GM11168 (cell line): ENCODE data around the gene ANKRD33.

ENCODE experiments used
- in situ Hi-C: fragments of 300-500 bp; cut with MboI; formaldehyde crosslinking; loops from one replicate; pipeline ENCODE4 v1.12.0; 2022; ENCODE audit warnings: low sequenced_read_pairs; ENCODE audit not compliant: unreplicated experiment

Gene ANKRD33

DNA sequence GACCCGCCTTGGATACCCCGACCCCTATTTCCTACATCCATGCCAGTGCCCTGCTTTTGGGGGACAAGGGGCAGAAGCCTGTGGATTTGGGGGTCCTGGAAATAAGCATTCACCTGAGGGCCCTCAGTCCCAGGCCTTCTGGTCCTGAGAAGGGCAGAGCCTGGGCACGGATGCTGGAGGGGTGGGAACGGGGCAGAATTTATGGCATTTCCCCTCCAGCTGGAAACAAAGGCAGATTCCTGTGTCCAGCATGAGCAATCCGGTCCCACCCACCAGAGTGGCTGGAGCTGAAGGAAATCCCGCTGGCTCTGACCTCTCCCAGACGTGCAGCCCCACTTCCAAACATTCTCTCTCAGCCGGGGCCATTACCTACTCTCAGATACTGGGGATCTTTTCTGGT is 9.3 kb downstream of the ANKRD33 start:
- in situ Hi-C loops, result no loop called here

GRCh38 chr12:51898506-51898905 is 10.6 kb downstream of the ANKRD33 start:
- in situ Hi-C loops, result no loop called here

DNA sequence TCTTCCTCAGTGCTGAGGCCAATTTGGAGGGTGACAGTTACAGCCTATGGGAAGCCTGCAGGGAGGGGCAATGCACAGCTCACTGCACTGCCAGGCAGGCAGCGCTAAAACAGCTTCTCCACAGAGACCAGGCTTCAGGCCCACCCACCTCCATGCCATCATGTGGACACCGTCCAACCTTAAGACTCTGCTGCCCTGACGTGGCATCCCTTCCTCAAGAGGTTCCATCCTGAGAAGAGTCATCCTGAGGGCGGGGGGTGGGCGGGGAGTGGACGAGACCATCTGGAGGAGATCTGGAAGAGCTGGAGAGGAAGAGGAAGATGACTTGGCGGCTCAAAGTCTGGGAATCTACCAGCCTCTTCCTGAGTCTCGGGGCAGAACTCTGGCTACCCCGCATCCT is 11.0 kb downstream of the ANKRD33 start:
- in situ Hi-C loops, result no loop called here

DNA sequence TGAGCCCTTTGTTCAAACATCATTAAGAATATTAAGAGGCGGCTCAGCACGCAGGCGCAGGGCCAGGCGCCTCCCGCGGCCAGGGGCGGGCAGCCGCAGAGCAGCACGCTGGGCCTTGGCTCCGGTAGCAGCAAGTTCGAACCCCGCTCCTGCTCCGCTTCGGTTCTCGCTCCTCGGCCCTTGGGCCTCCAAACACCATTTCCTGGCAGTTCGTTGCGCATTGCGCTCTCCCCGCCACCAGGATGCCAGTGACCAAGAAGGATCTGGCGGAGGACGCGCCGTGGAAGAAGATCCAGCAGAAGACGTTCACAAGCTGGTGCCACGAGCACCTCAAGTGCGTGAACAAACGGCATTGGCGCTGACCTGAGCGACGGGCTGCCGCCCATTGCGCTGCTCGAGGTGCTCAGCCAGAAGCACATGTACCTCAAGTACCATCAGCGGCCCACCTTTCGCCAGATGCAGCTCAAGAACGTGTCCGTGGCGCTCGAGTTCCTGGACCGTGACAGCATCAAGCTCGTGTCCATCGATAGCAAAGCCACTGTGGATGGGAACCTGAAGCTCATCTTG is 12.5 kb downstream of the ANKRD33 start:
- in situ Hi-C loops, result no loop called here

- in situ Hi-C loops, result no loop called here
Measured at GRCh38 chr12:51901121-51901817, 13.4 kb downstream of the ANKRD33 start.

DNA sequence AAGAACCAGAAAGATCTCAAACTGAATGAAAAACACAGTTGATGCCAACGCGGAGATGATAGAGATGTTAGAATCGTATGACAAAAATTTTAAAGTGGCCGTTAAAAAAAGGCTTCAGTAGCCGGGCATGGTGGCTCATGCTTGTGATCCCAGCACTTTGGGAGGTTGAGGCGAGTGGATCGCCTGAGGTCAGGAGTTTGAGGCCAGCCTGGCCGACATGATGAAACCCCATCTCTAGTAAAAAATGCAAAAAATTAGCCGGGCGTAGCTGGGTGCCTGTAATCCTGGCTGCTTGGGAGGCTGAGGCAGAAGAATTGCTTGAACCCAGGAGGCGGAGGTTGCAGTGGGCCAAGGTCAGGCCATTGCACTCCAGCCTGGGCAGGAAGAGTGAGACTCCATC is 14.0 kb downstream of the ANKRD33 start:
- in situ Hi-C loops, result no loop called here

GRCh38 chr12:51904951-51905470 is 17.1 kb downstream of the ANKRD33 start:
- in situ Hi-C loops, result no loop called here

- in situ Hi-C loops, result no loop called here
Measured at GRCh38 chr12:51905471-51906429, 17.8 kb downstream of the ANKRD33 start.

DNA sequence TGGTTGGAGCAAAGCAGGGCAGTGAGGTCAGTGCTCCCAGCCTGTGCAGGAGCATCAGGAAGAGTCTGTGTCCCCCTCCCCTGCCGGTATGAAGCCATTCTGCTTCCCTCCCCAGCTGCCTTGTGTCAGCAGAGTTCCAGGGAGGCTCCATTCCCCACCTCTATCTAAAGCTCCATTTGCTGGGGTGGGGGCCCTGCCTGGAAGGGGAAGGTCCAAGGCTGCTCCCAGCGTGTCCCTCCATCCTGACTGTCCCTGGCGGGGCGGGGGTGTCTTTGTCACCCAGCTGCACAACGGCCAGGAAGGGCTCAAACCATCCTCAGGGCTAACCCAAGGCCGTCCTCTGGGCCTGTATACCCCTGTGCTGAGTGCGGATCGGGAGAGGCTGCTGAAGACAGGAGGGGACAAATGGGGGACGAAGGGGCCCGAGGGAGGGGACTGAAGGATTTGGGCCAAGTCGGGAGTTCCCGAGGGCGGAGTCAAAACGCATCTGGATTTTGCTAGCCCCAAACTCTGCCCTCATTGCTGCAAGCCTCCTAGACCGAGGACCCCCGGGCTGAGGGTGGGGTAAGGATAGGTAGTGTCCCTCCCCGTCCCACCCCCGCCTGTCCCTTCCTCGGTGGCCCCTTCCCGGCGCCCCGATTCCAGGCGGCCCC is 18.7 kb downstream of the ANKRD33 start:
- in situ Hi-C loops, result no loop called here

DNA sequence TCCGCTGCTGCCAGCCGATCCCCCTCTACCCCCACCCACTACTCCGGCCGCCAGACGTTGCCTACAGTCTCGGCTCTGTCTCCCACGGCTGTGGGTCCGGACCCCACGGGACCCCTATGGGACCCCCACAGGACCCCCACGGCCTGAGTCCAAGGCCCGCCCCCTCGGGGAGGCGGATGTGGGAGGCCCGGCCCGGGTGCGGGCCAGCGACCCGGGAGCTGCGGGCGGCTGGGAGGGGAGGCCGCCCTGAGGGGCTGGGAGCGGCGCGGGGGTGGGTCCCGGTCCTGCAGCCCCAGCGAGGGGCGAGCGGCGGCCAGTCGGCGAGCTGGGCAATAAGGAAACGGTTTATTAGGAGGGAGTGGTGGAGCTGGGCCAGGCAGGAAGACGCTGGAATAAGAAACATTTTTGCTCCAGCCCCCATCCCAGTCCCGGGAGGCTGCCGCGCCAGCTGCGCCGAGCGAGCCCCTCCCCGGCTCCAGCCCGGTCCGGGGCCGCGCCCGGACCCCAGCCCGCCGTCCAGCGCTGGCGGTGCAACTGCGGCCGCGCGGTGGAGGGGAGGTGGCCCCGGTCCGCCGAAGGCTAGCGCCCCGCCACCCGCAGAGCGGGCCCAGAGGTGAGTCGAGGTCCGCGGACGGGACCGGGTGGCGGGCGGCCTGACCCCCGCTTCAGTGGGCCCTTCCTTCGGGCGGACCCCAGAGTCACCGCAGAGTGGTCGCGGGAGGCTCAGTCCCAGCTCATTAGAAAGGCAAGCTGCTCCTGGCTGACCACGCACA is 19.4 kb downstream of the ANKRD33 start, which contains the start of gene ACVRL1:
Gene ACVRL1, plus strand, starts transcription at position 422 of the 773 bp plus-strand sequence. CDS start 4,971 bp downstream, outside the sequence.
- in situ Hi-C loops, result no loop called here

DNA sequence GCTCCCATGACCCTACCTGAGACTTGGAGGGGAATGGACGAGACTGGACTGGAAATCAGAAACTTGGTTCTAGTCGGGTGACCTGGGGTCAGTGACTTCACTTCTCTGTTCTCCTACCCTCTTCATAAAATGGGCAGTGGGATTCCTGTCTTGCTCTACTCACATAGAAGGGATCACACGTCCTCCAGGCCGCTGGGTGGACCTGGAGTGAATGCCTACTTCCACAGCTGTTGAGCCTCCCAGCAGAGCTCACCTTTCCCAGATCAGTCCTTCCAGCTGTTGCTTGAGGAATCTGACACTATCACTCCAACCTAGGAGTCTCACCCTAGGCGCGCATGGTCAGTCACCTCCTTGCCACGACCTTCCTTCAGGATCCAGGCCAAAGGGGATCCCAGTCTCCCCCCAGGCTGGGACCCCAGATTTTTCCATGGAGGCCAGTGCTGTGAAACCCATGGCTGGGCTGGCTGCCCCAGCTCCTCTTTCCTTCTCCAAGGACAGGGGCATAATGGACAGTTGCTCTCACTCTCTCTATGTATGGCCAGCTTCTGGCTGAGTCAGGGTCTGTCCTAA is 20.0 kb downstream of the ANKRD33 start:
- in situ Hi-C loops, result no loop called here

DNA sequence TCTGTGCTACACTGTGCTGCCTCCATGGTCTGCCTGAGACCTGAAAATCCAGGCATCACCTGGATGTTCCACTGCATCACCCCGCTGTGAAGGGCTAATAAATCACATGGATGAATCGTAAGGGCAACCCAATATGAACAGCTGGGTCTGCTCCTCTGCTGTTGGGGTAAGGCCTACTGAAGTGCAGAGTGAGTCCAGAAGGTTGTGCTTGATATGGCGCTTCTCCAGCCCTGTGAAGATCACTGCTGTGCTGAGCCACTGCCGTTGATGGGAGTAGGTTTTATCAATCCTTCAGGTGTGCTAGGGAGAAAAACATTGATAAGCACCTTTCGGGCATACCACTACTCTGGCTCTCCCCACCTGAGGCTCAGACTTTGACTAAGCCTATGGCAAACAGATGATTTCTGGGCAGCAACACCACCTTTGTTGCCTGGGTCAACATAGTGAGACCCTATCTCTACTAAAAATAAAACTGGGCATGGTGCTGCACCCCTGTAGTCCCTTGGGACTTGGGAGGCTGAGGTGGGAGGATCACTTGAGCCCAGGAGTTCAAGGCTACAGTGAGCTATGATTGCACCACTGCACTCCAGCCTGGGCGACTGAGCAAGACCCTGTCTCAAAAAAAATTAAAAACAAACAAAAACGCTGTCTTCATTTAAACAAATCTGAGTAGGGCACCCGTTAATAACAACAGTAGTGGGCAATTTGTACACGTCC is 21.1 kb downstream of the ANKRD33 start:
- in situ Hi-C loops, result no loop called here

DNA sequence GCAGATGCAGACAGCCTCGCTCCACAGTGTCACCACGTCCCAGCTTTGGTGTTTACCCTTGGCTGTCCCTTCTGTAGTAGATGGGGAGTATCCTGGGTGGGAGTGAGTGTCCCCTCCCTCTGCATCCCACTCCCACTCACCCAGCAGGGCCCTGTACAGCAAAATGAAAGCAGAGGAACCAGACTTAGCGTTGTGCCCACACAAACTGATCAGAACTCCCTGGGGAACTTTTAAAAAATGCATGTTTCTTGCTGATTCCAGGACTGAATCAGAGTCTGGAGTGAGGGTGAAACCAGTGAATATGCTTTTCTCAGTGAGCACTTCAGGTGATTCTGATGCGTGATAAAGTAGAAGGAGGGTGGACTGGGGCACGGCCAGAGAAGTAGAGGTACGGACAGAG is 22.3 kb downstream of the ANKRD33 start:
- in situ Hi-C loops, result no loop called here

- in situ Hi-C loops, result no loop called here
Measured at GRCh38 chr12:51910691-51911090, 22.8 kb downstream of the ANKRD33 start.

- in situ Hi-C loops, result no loop called here
Measured at GRCh38 chr12:51911307-51911706, 23.4 kb downstream of the ANKRD33 start.

- in situ Hi-C loops, result no loop called here
Measured at GRCh38 chr12:51911788-51912711, 24.1 kb downstream of the ANKRD33 start.
